HCT116 (cell line): ENCODE results near the gene WDR83. TPM values are rescaled to one million over a fixed set of nuclear protein-coding genes. Genes with fewer than 3 reads are reported as not detected.

Source experiments
- ATAC-seq: fragments of 200-7000 bp; cut with Tn5 transposase; 2 replicates; pipeline ENCODE4 v1.9.1; 2020; ENCODE audit warnings: mild to moderate bottlenecking, moderate library complexity
- BruUV-seq: library from RNA; stranded (reverse); fragments of 400-500 nt; replicated peaks from 2 replicates; lab custom pipeline; 2021; lab: Mats Ljungman, UMichigan
- CTCF ChIA-PET: fragments of 300-600 bp; sonication (Branson Sonifier 250); formaldehyde crosslinking; loops from one replicate; lab custom pipeline; 2021; ENCODE audit warnings: antibody characterized with exemption; lab: Charles Lee
- POLR2A ChIA-PET: fragments of 300-600, 350-600 bp; sonication (Branson Sonifier 250); formaldehyde crosslinking; loops from one replicate; lab custom pipeline; 2021; ENCODE audit warnings: antibody characterized with exemption; lab: Charles Lee
- RAD21 ChIA-PET, 2 experiments: fragments of 300-600 bp; sonication (Branson Sonifier 250); formaldehyde crosslinking; loops; one replicate each; lab custom pipeline; 2023; ENCODE audit warnings: low total read pairs in 2 of 2; ENCODE audit not compliant: uncharacterized antibody in 2 of 2, unreplicated experiment in 2 of 2, low non-redundant PET in 1 of 2; lab: Charles Lee
- DNase-seq: peaks from one replicate; pipeline ENCODE4 v3.0.0-alpha.2; 2010; ENCODE audit warnings: low read depth, low spot score
- H2AFZ ChIP-seq: fragments of 200-600 bp; shearing (Covaris generic), sonication (generic); 2 replicates; pipeline ENCODE4 v1.6.1; 2017; ENCODE audit warnings: low read depth, mixed run types, mixed read lengths, antibody characterized with exemption, low read length; ENCODE audit not compliant: poor library complexity, severe bottlenecking
- H3K27ac ChIP-seq: 2 replicates; pipeline ENCODE4 v1.5.1; 2012; ENCODE audit warnings: low read depth, low read length
- H3K27me3 ChIP-seq: fragments of 200-600 bp; sonication (generic); 2 replicates; pipeline ENCODE4 v1.6.1; 2016; ENCODE audit warnings: mixed run types, low read length, mixed read lengths; ENCODE audit not compliant: insufficient read depth
- H3K36me3 ChIP-seq, 2 experiments: fragments of 200-500 bp in 1 of 2; fragments of 200-600 bp in 1 of 2; sonication (Bioruptor generic) in 1 of 2; sonication (generic) in 1 of 2; 2 replicates each; pipeline versions ENCODE4 v1.5.1 to v1.6.1; 2014 to 2016; ENCODE audit warnings: low read length in 2 of 2, inconsistent platforms in 1 of 2, mixed read lengths in 1 of 2, mixed run types in 1 of 2; ENCODE audit not compliant: insufficient read depth in 2 of 2, control insufficient read depth in 1 of 2
- H3K4me1 ChIP-seq, 2 experiments: fragments of 200-600 bp in 1 of 2; sonication (generic) in 1 of 2; 2 replicates each; pipeline versions ENCODE4 v1.5.1 to v1.6.1; 2012 to 2017; ENCODE audit warnings: low read length in 2 of 2, inconsistent platforms in 1 of 2, mild to moderate bottlenecking in 1 of 2, mixed read lengths in 1 of 2, mixed run types in 1 of 2, moderate library complexity in 1 of 2; ENCODE audit not compliant: insufficient read depth in 2 of 2, control insufficient read depth in 1 of 2
- H3K4me2 ChIP-seq: fragments of 200-600 bp; sonication (generic); 2 replicates; pipeline ENCODE4 v1.6.1; 2017; ENCODE audit warnings: mixed run types, low read length, mixed read lengths
- H3K4me3 ChIP-seq, 2 experiments: fragments of 200-600 bp in 1 of 2; sonication (generic) in 1 of 2; replicated peaks in 1 of 2; 2 replicates each; pipeline ENCODE4 v1.5.1; 2011 to 2016; ENCODE audit warnings: low read length in 2 of 2, control low read depth in 1 of 2, low read depth in 1 of 2, mild to moderate bottlenecking in 1 of 2, mixed read lengths in 1 of 2, mixed run types in 1 of 2
- H3K79me2 ChIP-seq: fragments of 200-600 bp; sonication (generic); 2 replicates; pipeline ENCODE4 v1.6.1; 2017; ENCODE audit warnings: mild to moderate bottlenecking, mixed run types, low read length, moderate library complexity, mixed read lengths; ENCODE audit not compliant: insufficient read depth
- H3K9ac ChIP-seq: fragments of 200-600 bp; sonication (generic); 2 replicates; pipeline ENCODE4 v1.6.1; 2016; ENCODE audit warnings: low read length, mixed read lengths
- H3K9me2 ChIP-seq: fragments of 200-600 bp; sonication (generic), shearing (Covaris generic); 2 replicates; pipeline ENCODE4 v1.6.1; 2017; ENCODE audit warnings: mixed run types, mild to moderate bottlenecking, moderate library complexity; ENCODE audit not compliant: insufficient read depth
- H3K9me3 ChIP-seq, 2 experiments: fragments of 200-500 bp in 1 of 2; fragments of 200-600 bp in 1 of 2; sonication (Bioruptor generic) in 1 of 2; sonication (generic) in 1 of 2; 2 replicates each; pipeline ENCODE4 v1.6.1; 2014 to 2017; ENCODE audit warnings: low read length in 2 of 2, mixed read lengths in 2 of 2, inconsistent platforms in 1 of 2, low read depth in 1 of 2, mild to moderate bottlenecking in 1 of 2, mixed run types in 1 of 2, moderate library complexity in 1 of 2; ENCODE audit not compliant: control insufficient read depth in 1 of 2, insufficient read depth in 1 of 2
- H4K20me1 ChIP-seq: fragments of 200-600 bp; sonication (generic), shearing (Covaris generic); 2 replicates; pipeline ENCODE4 v1.6.1; 2017; ENCODE audit warnings: mixed run types, mild to moderate bottlenecking, moderate library complexity; ENCODE audit not compliant: insufficient read depth
- ELF1 ChIP-seq: IDR thresholded peaks from 2 replicates; pipeline ENCODE4 v1.6.1; 2012; ENCODE audit warnings: low read depth, borderline replicate concordance
- SP1 ChIP-seq: IDR thresholded peaks from 2 replicates; pipeline ENCODE4 v1.6.1; 2012; ENCODE audit warnings: low read depth
- intact Hi-C: fragments of 100-400 bp; cut with micrococcal nuclease; formaldehyde crosslinking; loops from 2 replicates; pipeline ENCODE4 v1.10.0; 2022
- total RNA-seq: library from RNA; stranded (reverse); gene quantifications from one replicate; pipeline ENCODE4 v1.2.1, GENCODE V29; 2021; ENCODE audit not compliant: unreplicated experiment

WDR83 gene
- total RNA-seq, 1 experiment from 2014 or later: 20.1 TPM

DNA sequence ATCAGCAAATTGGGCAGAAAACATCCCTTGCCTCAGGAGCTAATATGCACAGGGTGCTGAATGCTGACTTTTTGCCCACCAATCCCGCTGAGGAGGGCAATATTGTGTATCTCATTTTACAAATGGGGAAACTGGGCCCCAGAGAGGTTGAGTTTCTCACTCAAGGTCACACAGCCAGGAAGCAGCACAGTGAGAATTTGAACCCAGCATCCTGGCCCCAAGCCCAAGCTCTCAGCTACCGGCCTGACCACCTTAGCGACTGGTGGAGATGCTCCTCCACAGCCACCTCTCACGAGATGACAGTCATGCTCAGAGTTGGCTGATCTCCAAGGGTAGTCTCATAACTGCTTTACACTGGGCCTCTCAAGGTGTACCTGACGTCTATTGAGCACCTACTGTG lies 26.4 kb downstream of the WDR83 start:
- Histone ChIP-seq H3K4me3 (no peak overlapping the region), H3K4me2 (no peak overlapping the region), H3K27me3 (no peaks in the 10 kb centered on the region), H3K9ac (no peak overlapping the region), H2AFZ (no peak overlapping the region), H3K27ac (no peak overlapping the region), H3K36me3 (no peaks in the 10 kb centered on the region; a peak in 1 of 4 replicates), H3K9me3 (no peaks in the 10 kb centered on the region), H3K79me2 (peaks cover 10% of the 10 kb centered on the region; the same call in 1 of the 2 replicates), H3K9me2 (no peaks in the 10 kb centered on the region), H4K20me1 (no peaks in the 10 kb centered on the region), H3K4me1 (peaks cover 9 to 23% of the 10 kb centered on the region in 2 experiments; a peak in 3 of 4 replicates)
- DNase-seq (no peak), ATAC-seq (no peak)
- intact Hi-C loops: no loop called here
- CTCF ChIA-PET: no interaction called here
- RAD21 ChIA-PET: no interaction called here
- POLR2A ChIA-PET: no interaction called here
- no TSS peak for BruUV-seq
- TF ChIP-seq SP1 (no peak), ELF1 (no peak)

- peaks cover 10% of the 10 kb centered on the region; the same call in 1 of the 2 replicates for H3K79me2 ChIP-seq
- H3K9me3 ChIP-seq: no peaks in the 10 kb centered on the region
- RAD21 ChIA-PET: no interaction called here
- peak overlapping the region; percentile 93; the same call in 1 of the 2 replicates for H3K4me2 ChIP-seq
- H3K9ac ChIP-seq: no peak overlapping the region
- ATAC-seq (no peak), DNase-seq (no peak)
- H3K27me3 ChIP-seq: no peaks in the 10 kb centered on the region
- TSS peak; percentile 28 for BruUV-seq
- no peaks in the 10 kb centered on the region for H3K9me2 ChIP-seq
- CTCF ChIA-PET: interaction anchor here (0.5 to 0.7 kb wide), 2 partner anchors 81 to 478 kb away, joined by 4 to 5 read pairs; no protein-coding TSS in a partner anchor
- H4K20me1 ChIP-seq: no peaks in the 10 kb centered on the region
- peaks cover 9 to 23% of the 10 kb centered on the region in 2 experiments; a peak in 3 of 4 replicates for H3K4me1 ChIP-seq
- intact Hi-C loops: no loop called here
- H3K36me3 ChIP-seq: peaks cover 1 to 5% of the 10 kb centered on the region in 2 experiments; a peak in 2 of 4 replicates
- no peak overlapping the region for H2AFZ ChIP-seq
- no peak overlapping the region for H3K4me3 ChIP-seq
- POLR2A ChIA-PET: no interaction called here
- no peak for TF ChIP-seq ELF1
- no peak overlapping the region for H3K27ac ChIP-seq
These were observed 28.0 kb downstream of the WDR83 start for GRCh38 chr19:12694641-12695040.
